ENCODE data around the gene PRICKLE3. TPM values are rescaled to one million over a fixed set of nuclear protein-coding genes. Genes with fewer than 3 reads are reported as not detected.

The PRICKLE3 gene
- total RNA-seq, 1 donor from 2014 or later, result 4.2 TPM

DNA sequence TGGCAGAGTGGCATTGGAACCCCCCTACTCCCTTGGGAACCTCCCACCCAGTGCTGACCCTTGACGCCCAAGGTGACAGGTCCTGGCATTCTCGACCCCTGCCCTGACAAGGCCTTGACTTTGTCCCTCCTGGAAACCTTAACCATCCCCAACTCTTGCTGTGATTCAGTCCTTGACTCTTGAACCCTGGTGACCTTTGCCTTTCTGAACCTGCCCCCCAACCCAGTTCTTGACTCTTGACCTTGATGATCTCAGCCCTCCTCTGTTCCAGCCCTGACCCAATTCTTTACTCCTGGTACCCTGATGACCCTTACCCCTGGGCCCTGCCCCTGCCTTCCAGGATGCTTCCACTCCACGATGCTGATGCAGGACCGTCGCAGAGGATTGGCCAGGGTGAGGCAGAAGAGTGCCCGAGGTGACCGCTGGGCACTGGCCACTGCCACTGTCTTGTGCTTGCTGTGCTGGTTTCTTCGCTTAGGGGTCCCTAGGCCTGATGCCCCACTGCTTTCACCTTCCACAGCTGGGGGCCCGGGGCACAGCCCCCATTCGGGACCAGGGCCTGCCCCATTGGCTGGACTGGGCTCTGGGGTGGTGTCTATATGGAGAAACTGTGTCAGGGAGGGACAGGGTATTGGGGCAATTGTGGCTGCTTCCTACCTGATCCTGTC, 45.3 kb upstream of the PRICKLE3 start:
- H3K27ac Mint-ChIP-seq (ENCODE audit: unreplicated experiment), result no peak overlapping the region

GRCh38 chrX:49230500-49231232, 44.5 kb upstream of the PRICKLE3 start:
- TF ChIP-seq CTCF (conservative IDR thresholded peaks at IDR 0.05), result no peak
- no peak for DNase-seq (ENCODE audit: low read depth, low spot score)
- Mint-ChIP-seq H3K27ac (ENCODE audit: unreplicated experiment) (no peak overlapping the region), H3K4me1 (peaks cover 6% of the 10 kb centered on the region), H3K9me3 (peaks cover 3% of the 10 kb centered on the region), H3K4me3 (no peak overlapping the region), H3K27me3 (ENCODE audit: low read depth) (peaks cover 9% of the 10 kb centered on the region), H3K36me3 (ENCODE audit: low read depth) (peaks cover 3% of the 10 kb centered on the region)

More for the DNA sequence above, 45.3 kb upstream of the PRICKLE3 start:
- no peak for TF ChIP-seq CTCF (conservative IDR thresholded peaks at IDR 0.05)
- Mint-ChIP-seq H3K9me3 (peaks cover 3% of the 10 kb centered on the region), H3K4me1 (peaks cover 6% of the 10 kb centered on the region), H3K4me3 (no peak overlapping the region), H3K27me3 (ENCODE audit: low read depth) (peaks cover 8% of the 10 kb centered on the region), H3K36me3 (ENCODE audit: low read depth) (peaks cover 3% of the 10 kb centered on the region)
- DNase-seq (ENCODE audit: low read depth, low spot score), result no peak

- peaks cover 3% of the 10 kb centered on the region for H3K9me3 Mint-ChIP-seq
- H3K27ac Mint-ChIP-seq (ENCODE audit: unreplicated experiment), result no peak overlapping the region
- TF ChIP-seq CTCF (conservative IDR thresholded peaks at IDR 0.05), result no peak
- DNase-seq (ENCODE audit: low read depth, low spot score), result no peak
- H3K4me3 Mint-ChIP-seq, result no peak overlapping the region
- H3K36me3 Mint-ChIP-seq (ENCODE audit: low read depth), result peaks cover 3% of the 10 kb centered on the region
- H3K4me1 Mint-ChIP-seq, result no peaks in the 10 kb centered on the region
- H3K27me3 Mint-ChIP-seq (ENCODE audit: low read depth), result peaks cover 26% of the 10 kb centered on the region
Measured at GRCh38 chrX:49228185-49228584, 42.0 kb upstream of the PRICKLE3 start.

DNA sequence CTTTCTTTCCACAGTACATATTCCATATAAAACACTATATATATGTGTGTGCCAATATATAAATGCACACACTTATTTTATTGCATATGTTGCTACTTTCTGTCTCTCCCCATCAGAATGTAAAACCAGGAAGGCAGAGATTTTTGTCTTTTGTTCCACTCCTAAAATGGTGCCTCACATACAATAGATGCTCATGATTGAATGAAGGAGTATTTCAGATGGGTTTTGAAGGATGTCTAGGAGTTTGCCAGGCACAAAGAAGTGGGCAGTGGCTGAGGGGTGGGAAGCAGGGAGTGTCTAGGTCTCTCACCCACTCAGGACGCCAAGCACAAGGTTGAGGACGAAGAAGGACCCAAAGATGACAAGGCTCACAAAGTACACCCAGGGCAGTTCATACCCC, 41.6 kb upstream of the PRICKLE3 start:
- peaks cover 29% of the 10 kb centered on the region for H3K27me3 Mint-ChIP-seq (ENCODE audit: low read depth)
- no peaks in the 10 kb centered on the region for H3K4me1 Mint-ChIP-seq
- H3K27ac Mint-ChIP-seq (ENCODE audit: unreplicated experiment), result no peak overlapping the region
- no peak overlapping the region for H3K4me3 Mint-ChIP-seq
- TF ChIP-seq CTCF (conservative IDR thresholded peaks at IDR 0.05), result no peak
- H3K9me3 Mint-ChIP-seq, result peaks cover 3% of the 10 kb centered on the region
- peaks cover 3% of the 10 kb centered on the region for H3K36me3 Mint-ChIP-seq (ENCODE audit: low read depth)
- DNase-seq (ENCODE audit: low read depth, low spot score), result no peak

DNA sequence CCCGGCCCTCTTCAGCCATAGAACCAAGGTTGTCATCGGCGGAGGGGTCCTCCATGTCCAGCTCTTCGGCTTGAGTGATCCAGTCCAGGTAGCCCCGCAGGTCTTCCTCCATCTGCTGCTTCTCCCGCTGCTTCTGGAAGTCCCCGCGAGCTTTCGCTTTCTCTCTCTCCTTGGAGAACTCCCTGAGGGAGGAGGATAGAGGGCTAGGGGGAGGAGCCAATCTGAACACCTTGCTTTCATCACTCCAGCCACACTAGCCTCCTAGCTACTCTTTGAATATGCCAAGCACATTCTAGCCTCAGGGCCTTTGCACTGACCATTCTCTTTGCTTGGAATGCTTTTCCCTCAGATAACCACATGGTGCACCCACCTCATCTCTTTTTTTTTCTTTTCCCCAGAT, 40.8 kb upstream of the PRICKLE3 start:
- no peak for DNase-seq (ENCODE audit: low read depth, low spot score)
- Mint-ChIP-seq H3K4me1 (no peaks in the 10 kb centered on the region), H3K27ac (ENCODE audit: unreplicated experiment) (no peak overlapping the region), H3K36me3 (ENCODE audit: low read depth) (peaks cover 3% of the 10 kb centered on the region), H3K27me3 (ENCODE audit: low read depth) (peaks cover 30% of the 10 kb centered on the region), H3K9me3 (peaks cover 5% of the 10 kb centered on the region), H3K4me3 (no peak overlapping the region)
- no peak for TF ChIP-seq CTCF (conservative IDR thresholded peaks at IDR 0.05)
